HG03045 (cell line): ENCODE data around the gene YIPF7.

ENCODE experiments used
- ATAC-seq: cut with Tn5 transposase; IDR thresholded peaks from one replicate; pipeline ENCODE4 v1.9.1; 2021; ENCODE audit warnings: mild to moderate bottlenecking, moderate library complexity; ENCODE audit not compliant: unreplicated experiment

The YIPF7 gene

GRCh38 chr4:44623676-44624075 lies 27.7 kb downstream of the YIPF7 start:
- no peak for ATAC-seq

GRCh38 chr4:44616621-44617020 lies 34.8 kb downstream of the YIPF7 start:
- ATAC-seq = no peak

GRCh38 chr4:44583393-44583792 lies 68.0 kb downstream of the YIPF7 start:
- no peak for ATAC-seq

- ATAC-seq = no peak
Observed at GRCh38 chr4:44580231-44580630, 71.2 kb downstream of the YIPF7 start.

GRCh38 chr4:44578954-44579353 lies 72.5 kb downstream of the YIPF7 start:
- ATAC-seq = no peak
